PC-3 (cell line): ENCODE results near the gene ACTL7A. TPM values are rescaled to one million over a fixed set of nuclear protein-coding genes. Genes with fewer than 3 reads are reported as not detected.

Experiments
- ATAC-seq: fragments of 200-7000 bp; cut with Tn5 transposase; 2 replicates; pipeline ENCODE4 v1.9.1; 2020; ENCODE audit warnings: mild to moderate bottlenecking, moderate library complexity
- BruUV-seq: library from RNA; stranded (reverse); fragments of 400-500 nt; replicated peaks from 2 replicates; lab custom pipeline; 2021; lab: Mats Ljungman, UMichigan
- CTCF ChIA-PET: fragments of 300-600 bp; sonication (Branson Sonifier 250); formaldehyde crosslinking; loops from one replicate; lab custom pipeline; 2022; ENCODE audit warnings: antibody characterized with exemption; lab: Charles Lee
- POLR2A ChIA-PET: fragments of 300-600 bp; sonication (Branson Sonifier 250); formaldehyde crosslinking; loops from one replicate; lab custom pipeline; 2022; ENCODE audit warnings: antibody characterized with exemption; ENCODE audit not compliant: unreplicated experiment; lab: Charles Lee
- DNase-seq: peaks from one replicate; pipeline ENCODE4 v3.0.0-alpha.2; 2015
- H2AFZ ChIP-seq: fragments of 300-600 bp; sonication (generic); 2 replicates; pipeline ENCODE4 v1.6.0; 2016; ENCODE audit warnings: antibody characterized with exemption, low read length
- H3F3A ChIP-seq: fragments of 300-600 bp; sonication (generic); one replicate; pipeline ENCODE4 v1.6.0; 2017; ENCODE audit warnings: antibody characterized with exemption, low read length, control low read depth, mild to moderate bottlenecking; ENCODE audit not compliant: unreplicated experiment
- H3K27ac ChIP-seq: fragments of 300-600 bp; sonication (generic); 2 replicates; pipeline ENCODE4 v1.5.1; 2016; ENCODE audit warnings: mild to moderate bottlenecking, low read length
- H3K27me3 ChIP-seq: fragments of 300-600 bp; sonication (generic); 2 replicates; pipeline ENCODE4 v1.6.1; 2016; ENCODE audit warnings: low read length, mixed read lengths
- H3K36me3 ChIP-seq: fragments of 300-600 bp; sonication (generic); 2 replicates; pipeline ENCODE4 v1.6.1; 2016; ENCODE audit warnings: low read depth, mixed run types, low read length, mixed read lengths
- H3K4me1 ChIP-seq: fragments of 300-600 bp; sonication (generic); 2 replicates; pipeline ENCODE4 v1.5.1; 2016; ENCODE audit warnings: low read length; ENCODE audit not compliant: insufficient read depth
- H3K4me2 ChIP-seq: fragments of 300-600 bp; sonication (generic); 2 replicates; pipeline ENCODE4 v1.6.0; 2016; ENCODE audit warnings: low read length
- H3K4me3 ChIP-seq: fragments of 300-600 bp; sonication (generic); 2 replicates; pipeline ENCODE4 v1.5.1; 2016; ENCODE audit warnings: mild to moderate bottlenecking, low read length, mixed read lengths
- H3K79me2 ChIP-seq: fragments of 300-600 bp; sonication (generic); 2 replicates; pipeline ENCODE4 v1.6.1; 2017; ENCODE audit warnings: low read length, mixed read lengths
- H3K9ac ChIP-seq: fragments of 300-600 bp; sonication (generic); 2 replicates; pipeline ENCODE4 v1.6.0; 2016; ENCODE audit warnings: mild to moderate bottlenecking, low read length
- H3K9me2 ChIP-seq: fragments of 300-600 bp; sonication (generic); replicated peaks from 2 replicates; pipeline ENCODE4 v1.6.1; 2016; ENCODE audit warnings: mixed run types, low read length, mixed read lengths
- H3K9me3 ChIP-seq: fragments of 300-600 bp; sonication (generic); 2 replicates; pipeline ENCODE4 v1.6.1; 2016; ENCODE audit warnings: low read length, mixed read lengths
- H4K20me1 ChIP-seq: fragments of 300-600 bp; sonication (generic); 2 replicates; pipeline ENCODE4 v1.6.1; 2016; ENCODE audit warnings: low read length, mixed read lengths
- EZH2 ChIP-seq: fragments of 300-600 bp; sonication (generic); IDR thresholded peaks from one replicate; pipeline ENCODE4 v1.6.1; 2017; ENCODE audit warnings: antibody characterized with exemption, mild to moderate bottlenecking, low read length; ENCODE audit not compliant: unreplicated experiment
- EZH2phosphoT487 ChIP-seq: fragments of 300-600 bp; sonication (generic); IDR thresholded peaks from 2 replicates; pipeline ENCODE4 v1.6.1; 2018; ENCODE audit warnings: mild to moderate bottlenecking, antibody characterized with exemption, low read length, borderline replicate concordance
- intact Hi-C: fragments of 100-400 bp; cut with micrococcal nuclease; formaldehyde crosslinking; loops from 2 replicates; pipeline ENCODE4 v1.9.0; 2023
- total RNA-seq: library from RNA; depleted of rRNA; stranded (reverse); fragments of >200 nt; gene quantifications from 2 replicates; pipeline ENCODE4 v1.2.3, GENCODE V29; 2014
- TF ChIP-seq, protein P1 (sequence below): fragments of 300-600 bp; sonication (generic); conservative IDR thresholded peaks from 2 replicates; pipeline ENCODE4 v1.5.1; 2017; ENCODE audit warnings: antibody characterized with exemption, low read depth, mild to moderate bottlenecking, low read length

The ACTL7A gene
- total RNA-seq, 1 experiment from 2014 or later: not detected

DNA sequence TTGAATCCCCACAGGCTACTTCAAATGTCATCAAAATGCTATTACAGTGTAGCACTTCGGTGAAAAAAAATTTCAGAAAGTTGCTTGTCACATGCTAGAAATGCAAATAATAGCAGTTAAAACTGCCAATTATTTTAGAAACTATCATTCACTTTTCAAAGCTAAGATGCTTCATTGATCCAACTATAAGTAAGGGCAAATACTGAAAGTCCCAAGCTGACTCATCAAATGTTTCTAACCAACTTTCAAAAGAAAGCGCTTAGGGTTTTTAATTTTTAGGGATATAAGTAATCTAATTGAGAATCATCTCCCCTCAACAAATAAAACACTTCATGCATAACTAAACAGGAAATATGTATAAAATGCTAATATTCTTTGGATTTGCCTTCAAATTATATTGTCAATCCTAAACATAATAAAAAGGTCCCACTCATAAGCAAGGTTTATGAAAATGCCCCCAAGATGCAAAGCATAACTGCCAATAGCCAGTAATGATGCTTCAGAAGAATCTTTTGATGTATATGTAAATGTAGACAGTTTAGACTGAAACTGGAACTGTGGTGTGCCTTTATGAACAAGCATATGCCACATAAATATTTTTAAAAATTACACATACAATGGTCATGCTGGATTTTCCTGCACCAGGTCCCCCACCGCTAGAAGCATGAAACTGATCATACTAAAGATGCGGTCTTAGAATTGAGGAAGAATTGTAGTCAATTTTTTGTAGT lies 12.2 kb downstream of the ACTL7A start:
- Histone ChIP-seq H3K9me3 (no peaks in the 10 kb centered on the region), H3K79me2 (no peaks in the 10 kb centered on the region), H3K9me2 (no peaks in the 10 kb centered on the region), H4K20me1 (no peaks in the 10 kb centered on the region), H3K4me2 (no peak overlapping the region), H3K36me3 (peaks cover 35% of the 10 kb centered on the region), H2AFZ (no peak overlapping the region), H3K27me3 (no peaks in the 10 kb centered on the region), H3K4me1 (peaks cover 7% of the 10 kb centered on the region), H3K27ac (no peak overlapping the region), H3K9ac (no peak overlapping the region), H3F3A (no peaks in the 10 kb centered on the region), H3K4me3 (no peak overlapping the region)
- DNase-seq (no peak), ATAC-seq (no peak)
- POLR2A ChIA-PET: no interaction called here
- intact Hi-C loops: no loop called here
- BruUV-seq: no TSS peak
- CTCF ChIA-PET: no interaction called here
- no peak for TF ChIP-seq EZH2phosphoT487
- no peak for TF ChIP-seq EZH2
- TF ChIP-seq, protein P1, sequence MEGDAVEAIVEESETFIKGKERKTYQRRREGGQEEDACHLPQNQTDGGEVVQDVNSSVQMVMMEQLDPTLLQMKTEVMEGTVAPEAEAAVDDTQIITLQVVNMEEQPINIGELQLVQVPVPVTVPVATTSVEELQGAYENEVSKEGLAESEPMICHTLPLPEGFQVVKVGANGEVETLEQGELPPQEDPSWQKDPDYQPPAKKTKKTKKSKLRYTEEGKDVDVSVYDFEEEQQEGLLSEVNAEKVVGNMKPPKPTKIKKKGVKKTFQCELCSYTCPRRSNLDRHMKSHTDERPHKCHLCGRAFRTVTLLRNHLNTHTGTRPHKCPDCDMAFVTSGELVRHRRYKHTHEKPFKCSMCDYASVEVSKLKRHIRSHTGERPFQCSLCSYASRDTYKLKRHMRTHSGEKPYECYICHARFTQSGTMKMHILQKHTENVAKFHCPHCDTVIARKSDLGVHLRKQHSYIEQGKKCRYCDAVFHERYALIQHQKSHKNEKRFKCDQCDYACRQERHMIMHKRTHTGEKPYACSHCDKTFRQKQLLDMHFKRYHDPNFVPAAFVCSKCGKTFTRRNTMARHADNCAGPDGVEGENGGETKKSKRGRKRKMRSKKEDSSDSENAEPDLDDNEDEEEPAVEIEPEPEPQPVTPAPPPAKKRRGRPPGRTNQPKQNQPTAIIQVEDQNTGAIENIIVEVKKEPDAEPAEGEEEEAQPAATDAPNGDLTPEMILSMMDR: no peak

DNA sequence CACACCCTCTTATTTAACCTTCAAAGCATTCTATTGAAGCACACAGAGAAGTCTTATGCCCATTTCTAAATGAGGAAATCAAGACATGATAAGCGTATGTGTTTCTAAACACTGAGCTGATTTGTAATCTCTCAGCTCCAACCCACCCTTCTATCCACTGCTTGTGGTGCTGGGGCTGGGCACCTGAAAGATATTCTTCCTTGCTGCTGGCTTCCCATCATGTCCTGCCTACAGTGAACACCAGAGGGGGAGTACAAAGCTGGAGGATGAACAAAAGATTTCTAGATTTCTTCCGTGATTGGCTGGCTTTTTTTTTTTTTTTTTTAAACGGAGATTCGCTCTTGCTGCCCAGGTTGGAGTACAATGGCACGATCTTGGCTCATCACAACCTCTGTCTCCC lies 14.4 kb downstream of the ACTL7A start:
- no peak overlapping the region for H3K4me3 ChIP-seq
- CTCF ChIA-PET: interaction anchor here (0.6 kb wide), 1 partner anchor 221 kb away, joined by 7 read pairs; no protein-coding TSS in a partner anchor
- H3K27me3 ChIP-seq: no peaks in the 10 kb centered on the region
- H3K79me2 ChIP-seq: no peaks in the 10 kb centered on the region
- ATAC-seq (no peak), DNase-seq (no peak)
- no peaks in the 10 kb centered on the region for H3F3A ChIP-seq
- POLR2A ChIA-PET: no interaction called here
- H3K27ac ChIP-seq: no peak overlapping the region
- H3K9me3 ChIP-seq: no peaks in the 10 kb centered on the region
- no peaks in the 10 kb centered on the region for H3K4me1 ChIP-seq
- H4K20me1 ChIP-seq: no peaks in the 10 kb centered on the region
- no peak overlapping the region for H3K4me2 ChIP-seq
- H3K36me3 ChIP-seq: peaks cover 33% of the 10 kb centered on the region
- TF ChIP-seq EZH2: no peak
- TF ChIP-seq, protein P1: no peak
- no peak for TF ChIP-seq EZH2phosphoT487
- H3K9ac ChIP-seq: no peak overlapping the region
- no TSS peak for BruUV-seq
- no peaks in the 10 kb centered on the region for H3K9me2 ChIP-seq
- intact Hi-C loops: no loop called here
- H2AFZ ChIP-seq: no peak overlapping the region

DNA sequence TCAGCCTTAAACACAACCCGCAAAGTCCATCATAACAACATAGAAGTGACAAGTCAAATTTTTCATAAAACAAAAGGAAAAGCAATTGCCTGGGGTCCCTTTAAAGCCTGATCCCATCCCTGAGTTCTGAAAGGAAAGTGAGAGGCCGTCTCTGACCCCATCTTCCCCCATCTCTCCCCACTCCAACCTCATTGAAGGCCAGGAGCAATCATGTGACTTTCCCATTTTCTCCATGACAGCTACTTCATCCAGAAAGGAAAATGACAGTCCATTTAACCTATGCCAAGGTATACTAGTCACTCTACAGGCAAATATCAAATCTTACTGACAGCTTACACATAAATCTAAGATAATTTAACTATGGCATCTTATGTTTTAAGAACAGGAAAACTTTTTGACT lies 15.5 kb downstream of the ACTL7A start:
- DNase-seq: no peak
- BruUV-seq: no TSS peak
- Histone ChIP-seq H3F3A (no peaks in the 10 kb centered on the region), H3K9me2 (no peaks in the 10 kb centered on the region), H3K4me3 (no peak overlapping the region), H3K9me3 (no peaks in the 10 kb centered on the region), H2AFZ (no peak overlapping the region), H3K4me1 (no peaks in the 10 kb centered on the region), H3K9ac (no peak overlapping the region), H3K36me3 (peaks cover 28% of the 10 kb centered on the region), H3K27ac (no peak overlapping the region), H3K4me2 (no peak overlapping the region), H4K20me1 (no peaks in the 10 kb centered on the region), H3K79me2 (no peaks in the 10 kb centered on the region), H3K27me3 (no peaks in the 10 kb centered on the region)
- ChIA-PET CTCF (no interaction called here), POLR2A (no interaction called here)
- no peak for ATAC-seq
- TF ChIP-seq, protein P1: no peak
- TF ChIP-seq EZH2phosphoT487 (no peak), EZH2 (no peak)
- intact Hi-C loops: no loop called here
